GM23338 (cell line): ENCODE data around the gene HNF1A. TPM values are rescaled to one million over a fixed set of nuclear protein-coding genes. Genes with fewer than 3 reads are reported as not detected.

Source experiments
- ATAC-seq: fragments of 200-7000 bp; cut with Tn5 transposase; 3 replicates; pipeline ENCODE4 v1.9.1; 2020
- DNase-seq: peaks from one replicate; pipeline ENCODE4 v3.0.0-alpha.2; 2015; ENCODE audit warnings: low spot score
- H2AFZ ChIP-seq: fragments of 200-600 bp; sonication (generic); 2 replicates; pipeline ENCODE4 v1.8.0; 2016; ENCODE audit warnings: antibody characterized with exemption, mild to moderate bottlenecking, moderate library complexity
- H3F3A ChIP-seq: fragments of 200-600 bp; sonication (generic); replicated peaks from 2 replicates; pipeline ENCODE4 v1.8.0; 2017; ENCODE audit warnings: antibody characterized with exemption, mixed run types, low read depth
- H3K27ac ChIP-seq: fragments of 200-600 bp; sonication (generic); 2 replicates; pipeline ENCODE4 v1.6.1; 2016; ENCODE audit warnings: low read depth
- H3K27me3 ChIP-seq: fragments of 200-600 bp; sonication (generic); 2 replicates; pipeline ENCODE4 v1.8.0; 2016; ENCODE audit warnings: mild to moderate bottlenecking, mixed run types, moderate library complexity; ENCODE audit not compliant: insufficient read depth
- H3K36me3 ChIP-seq: fragments of 200-600 bp; sonication (generic); 2 replicates; pipeline ENCODE4 v1.8.0; 2016; ENCODE audit warnings: mild to moderate bottlenecking; ENCODE audit not compliant: insufficient read depth
- H3K4me1 ChIP-seq: fragments of 200-600 bp; sonication (generic); 2 replicates; pipeline ENCODE4 v1.8.0; 2016; ENCODE audit warnings: mild to moderate bottlenecking, moderate library complexity; ENCODE audit not compliant: insufficient read depth
- H3K4me2 ChIP-seq: fragments of 200-600 bp; sonication (generic); 2 replicates; pipeline ENCODE4 v1.7.1; 2017; ENCODE audit warnings: mixed run types
- H3K4me3 ChIP-seq: fragments of 200-600 bp; sonication (generic); 2 replicates; pipeline ENCODE4 v1.6.1; 2016; ENCODE audit warnings: mixed run types
- H3K79me2 ChIP-seq: fragments of 200-600 bp; sonication (generic); replicated peaks from 2 replicates; pipeline ENCODE4 v1.8.0; 2017; ENCODE audit warnings: mild to moderate bottlenecking; ENCODE audit not compliant: insufficient read depth
- H3K9me2 ChIP-seq: fragments of 200-600 bp; sonication (generic); 2 replicates; pipeline ENCODE4 v1.8.0; 2017; ENCODE audit not compliant: insufficient read depth
- H4K20me1 ChIP-seq: fragments of 200-600 bp; sonication (generic); replicated peaks from 2 replicates; pipeline ENCODE4 v1.8.0; 2017; ENCODE audit warnings: mild to moderate bottlenecking; ENCODE audit not compliant: insufficient read depth
- H3K27ac Mint-ChIP-seq: 2 replicates; pipeline ENCODE4 v1.8.0; 2020; ENCODE audit warnings: inconsistent platforms, mild to moderate bottlenecking, moderate library complexity, mixed read lengths
- H3K27me3 Mint-ChIP-seq: 3 replicates; pipeline ENCODE4 v1.8.0; 2022; ENCODE audit warnings: low read depth, mild to moderate bottlenecking, moderate library complexity, mixed read lengths, inconsistent platforms; ENCODE audit not compliant: insufficient read depth, poor library complexity
- H3K36me3 Mint-ChIP-seq: 3 replicates; pipeline ENCODE4 v1.8.0; 2021; ENCODE audit warnings: low read depth, mild to moderate bottlenecking, inconsistent platforms, moderate library complexity, mixed read lengths
- H3K4me1 Mint-ChIP-seq: 3 replicates; pipeline ENCODE4 v1.8.0; 2020; ENCODE audit warnings: mild to moderate bottlenecking, inconsistent platforms, mixed read lengths
- H3K4me3 Mint-ChIP-seq: 3 replicates; pipeline ENCODE4 v1.8.0; 2021; ENCODE audit warnings: moderate library complexity, mild to moderate bottlenecking, inconsistent platforms, mixed read lengths
- H3K9me3 Mint-ChIP-seq: 3 replicates; pipeline ENCODE4 v1.8.0; 2020; ENCODE audit warnings: moderate library complexity, mild to moderate bottlenecking, inconsistent platforms, mixed read lengths
- CREB1 ChIP-seq: fragments of 250-450 bp; sonication (Bioruptor Pico); IDR thresholded peaks from 2 replicates; pipeline ENCODE4 v1.5.0; 2020; ENCODE audit warnings: low read depth, mild to moderate bottlenecking, moderate library complexity
- EZH2 ChIP-seq: fragments of 200-600 bp; sonication (generic); IDR thresholded peaks from one replicate; pipeline ENCODE4 v1.8.0; 2017; ENCODE audit warnings: antibody characterized with exemption, mild to moderate bottlenecking, low read depth; ENCODE audit not compliant: unreplicated experiment
- EZH2phosphoT487 ChIP-seq: fragments of 200-600 bp; sonication (generic); IDR thresholded peaks from one replicate; pipeline ENCODE4 v1.8.1; 2018; ENCODE audit warnings: antibody characterized with exemption; ENCODE audit not compliant: unreplicated experiment
- NANOG ChIP-seq: IDR thresholded peaks from 2 replicates; pipeline ENCODE4 v1.6.1; 2016; ENCODE audit warnings: antibody characterized with exemption, borderline replicate concordance
- POLR2AphosphoS5 ChIP-seq: IDR thresholded peaks from 2 replicates; pipeline ENCODE4 v1.6.1; 2016; ENCODE audit warnings: antibody characterized with exemption, low read depth
- STAT1 ChIP-seq: IDR thresholded peaks from one replicate; pipeline ENCODE4 v1.6.1; 2016; ENCODE audit warnings: antibody characterized with exemption; ENCODE audit not compliant: unreplicated experiment
- ZNF114 ChIP-seq: fragments of 250-450 bp; sonication (Bioruptor Pico); IDR thresholded peaks from 2 replicates; pipeline ENCODE4 v1.5.0; 2020; ENCODE audit warnings: mild to moderate bottlenecking, moderate library complexity
- ZNF462 ChIP-seq: fragments of 250-450 bp; sonication (Bioruptor Pico); IDR thresholded peaks from 2 replicates; pipeline ENCODE4 v1.5.0; 2020; ENCODE audit warnings: mild to moderate bottlenecking, moderate library complexity
- polyA plus RNA-seq: library from polyadenylated mRNA; unstranded; fragments of >200 nt; fragmentation: Nextera tagmentation; extraction: Ambion mirVana; gene quantifications from 2 replicates; pipeline ENCODE4 v1.2.1, GENCODE V29; 2016
- total RNA-seq: library from RNA; depleted of rRNA; stranded (reverse); fragments of >200 nt; shearing (Covaris generic); gene quantifications from 2 replicates; pipeline ENCODE4 v1.2.3, GENCODE V29; 2014

The HNF1A gene
- total and polyA plus RNA-seq, 2 experiments from 2014 or later: 0.11 TPM; not detected in 1

GRCh38 chr12:121000530-121000929 is 22.2 kb downstream of the HNF1A start (continued):
- TF ChIP-seq ZNF462 (CRISPR knock-in tag) (no peak), NANOG (no peak), CREB1 (CRISPR knock-in tag) (no peak), EZH2 (no peak), STAT1 (no peak)

DNA sequence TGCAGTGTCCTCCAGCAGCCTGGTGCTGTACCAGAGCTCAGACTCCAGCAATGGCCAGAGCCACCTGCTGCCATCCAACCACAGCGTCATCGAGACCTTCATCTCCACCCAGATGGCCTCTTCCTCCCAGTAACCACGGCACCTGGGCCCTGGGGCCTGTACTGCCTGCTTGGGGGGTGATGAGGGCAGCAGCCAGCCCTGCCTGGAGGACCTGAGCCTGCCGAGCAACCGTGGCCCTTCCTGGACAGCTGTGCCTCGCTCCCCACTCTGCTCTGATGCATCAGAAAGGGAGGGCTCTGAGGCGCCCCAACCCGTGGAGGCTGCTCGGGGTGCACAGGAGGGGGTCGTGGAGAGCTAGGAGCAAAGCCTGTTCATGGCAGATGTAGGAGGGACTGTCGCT is 22.7 kb downstream of the HNF1A start:
- Mint-ChIP-seq H3K9me3 (no peaks in the 10 kb centered on the region; the same call in 2 of the 3 replicates), H3K4me1 (peaks cover 2% of the 10 kb centered on the region; the same call in 2 of the 3 replicates), H3K27ac (no peak overlapping the region), H3K36me3 (peaks cover 37% of the 10 kb centered on the region), H3K27me3 (peaks cover 13% of the 10 kb centered on the region), H3K4me3 (no peak overlapping the region)
- Histone ChIP-seq H3K36me3 (peaks cover 15% of the 10 kb centered on the region), H4K20me1 (peaks cover 8% of the 10 kb centered on the region; the same call in 1 of the 2 replicates), H3K79me2 (no peaks in the 10 kb centered on the region), H3K4me3 (no peak overlapping the region), H3K27ac (no peak overlapping the region), H3K9me2 (no peaks in the 10 kb centered on the region), H3K4me1 (peaks cover 4% of the 10 kb centered on the region; the same call in 1 of the 2 replicates), H2AFZ (no peak overlapping the region), H3K27me3 (no peaks in the 10 kb centered on the region), H3F3A (no peaks in the 10 kb centered on the region), H3K4me2 (no peak overlapping the region)
- DNase-seq (no peak), ATAC-seq (no peak)
- 0 out of 2 replicates have a peak, but pooled peaks have one; percentile 26 for TF ChIP-seq POLR2AphosphoS5
- TF ChIP-seq ZNF462 (CRISPR knock-in tag): no peak
- TF ChIP-seq ZNF114 (CRISPR knock-in tag): no peak
- no peak for TF ChIP-seq EZH2phosphoT487
